ENCODE measurements around the gene STK32B.

GRCh38 chr4:5260121-5260520 is 208.8 kb downstream of the STK32B start:
- no peak for TF ChIP-seq CTCF (IDR thresholded peaks at IDR 0.05)
- TF ChIP-seq ZFX (IDR thresholded peaks at IDR 0.05; ENCODE audit: borderline replicate concordance): no peak

Data from 22Rv1 (cell line).